GM12801 (cell line): Measurements from ENCODE around the gene RASA3.

ENCODE experiments used
- TF ChIP-seq, protein P1 (sequence below): IDR thresholded peaks from one replicate; pipeline ENCODE4 v1.5.1; 2011; ENCODE audit warnings: control low read depth; ENCODE audit not compliant: insufficient read length; ENCODE audit errors: extremely low read depth

Gene RASA3

GRCh38 chr13:114089341-114089740, 43.1 kb downstream of the RASA3 start:
- TF ChIP-seq, protein P1, sequence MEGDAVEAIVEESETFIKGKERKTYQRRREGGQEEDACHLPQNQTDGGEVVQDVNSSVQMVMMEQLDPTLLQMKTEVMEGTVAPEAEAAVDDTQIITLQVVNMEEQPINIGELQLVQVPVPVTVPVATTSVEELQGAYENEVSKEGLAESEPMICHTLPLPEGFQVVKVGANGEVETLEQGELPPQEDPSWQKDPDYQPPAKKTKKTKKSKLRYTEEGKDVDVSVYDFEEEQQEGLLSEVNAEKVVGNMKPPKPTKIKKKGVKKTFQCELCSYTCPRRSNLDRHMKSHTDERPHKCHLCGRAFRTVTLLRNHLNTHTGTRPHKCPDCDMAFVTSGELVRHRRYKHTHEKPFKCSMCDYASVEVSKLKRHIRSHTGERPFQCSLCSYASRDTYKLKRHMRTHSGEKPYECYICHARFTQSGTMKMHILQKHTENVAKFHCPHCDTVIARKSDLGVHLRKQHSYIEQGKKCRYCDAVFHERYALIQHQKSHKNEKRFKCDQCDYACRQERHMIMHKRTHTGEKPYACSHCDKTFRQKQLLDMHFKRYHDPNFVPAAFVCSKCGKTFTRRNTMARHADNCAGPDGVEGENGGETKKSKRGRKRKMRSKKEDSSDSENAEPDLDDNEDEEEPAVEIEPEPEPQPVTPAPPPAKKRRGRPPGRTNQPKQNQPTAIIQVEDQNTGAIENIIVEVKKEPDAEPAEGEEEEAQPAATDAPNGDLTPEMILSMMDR, result no peak

DNA sequence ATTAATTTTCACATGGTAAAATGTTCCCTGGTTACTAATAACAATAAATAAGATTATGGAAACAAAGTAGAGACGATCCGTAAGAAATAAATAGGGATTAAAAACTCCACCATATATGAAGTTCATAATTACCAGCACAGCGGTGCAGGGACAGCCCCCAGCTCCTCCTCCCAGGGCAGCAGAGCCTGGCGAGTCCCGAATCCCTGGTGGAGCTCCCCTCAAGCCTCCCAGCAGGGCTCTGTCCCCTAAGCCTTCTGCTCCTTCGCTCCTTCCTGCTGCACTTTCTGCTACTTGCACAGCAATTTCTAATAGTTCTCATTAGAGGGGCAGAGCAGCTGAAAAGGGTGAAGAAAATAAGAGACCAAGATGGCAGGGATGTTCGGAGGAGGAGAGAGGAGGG, 43.6 kb downstream of the RASA3 start:
- TF ChIP-seq, protein P1, result no peak

GRCh38 chr13:114088234-114088633, 44.2 kb downstream of the RASA3 start:
- TF ChIP-seq, protein P1, result no peak

DNA sequence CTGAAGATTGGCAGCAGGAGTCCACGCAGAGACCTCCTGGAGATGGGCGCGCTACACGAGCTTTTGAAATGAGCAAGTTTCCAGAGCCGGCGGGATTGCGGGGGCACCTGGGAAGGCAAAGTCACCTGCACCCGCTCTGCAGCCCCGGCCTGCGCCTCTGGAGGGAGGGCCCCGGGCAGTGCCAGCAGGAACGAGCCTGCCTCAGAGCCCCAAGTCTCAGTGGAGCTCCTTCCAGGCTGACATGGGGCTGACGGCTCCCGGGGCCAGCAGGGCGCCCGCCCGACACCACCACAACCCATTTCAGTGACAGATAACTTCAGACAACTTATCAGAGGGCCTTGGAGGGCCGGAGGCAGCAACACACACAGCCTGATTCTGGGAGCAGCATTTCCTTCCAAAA, 45.0 kb downstream of the RASA3 start:
- TF ChIP-seq, protein P1, result no peak

- TF ChIP-seq, protein P1, result no peak
These were observed 49.4 kb downstream of the RASA3 start for GRCh38 chr13:114082849-114083645.

- TF ChIP-seq, protein P1, result no peak
These were observed 50.4 kb downstream of the RASA3 start for GRCh38 chr13:114081761-114082681.
